GM12892 (cell line): ENCODE measurements around the gene C7orf25.

Source experiments
- DNase-seq: peaks from one replicate; pipeline ENCODE4 v3.0.0; 2011; ENCODE audit not compliant: insufficient read length
- FAIRE-seq: peaks from 2 replicates; lab custom pipeline; 2011; peaks lifted over from hg19 to GRCh38; lab: Jason Lieb, UNC
- POLR2A ChIP-seq: IDR thresholded peaks from 2 replicates; pipeline ENCODE4 v1.6.1; 2011; ENCODE audit warnings: low read depth, low read length, control low read depth
- POLR2AphosphoS5 ChIP-seq: IDR thresholded peaks from 2 replicates; pipeline ENCODE4 v1.6.1; 2011; ENCODE audit warnings: low read depth, low read length, control low read depth
- TAF1 ChIP-seq: IDR thresholded peaks from 2 replicates; pipeline ENCODE4 v1.6.1; 2011; ENCODE audit warnings: low read depth, mild to moderate bottlenecking, control low read depth, low read length, borderline replicate concordance

The C7orf25 gene

GRCh38 chr7:42925630-42926029 is 13.8 kb upstream of the C7orf25 start:
- FAIRE-seq (peak; percentile 9), DNase-seq (no peak)
- TF ChIP-seq TAF1 (no peak), POLR2AphosphoS5 (no peak)

- DNase-seq = no peak
- no peak for FAIRE-seq
- no peak for TF ChIP-seq TAF1
- TF ChIP-seq POLR2A = no peak
- TF ChIP-seq POLR2AphosphoS5 = no peak
Measured at GRCh38 chr7:42924223-42924838, 12.5 kb upstream of the C7orf25 start.

- DNase-seq = no peak
- TF ChIP-seq TAF1 = no peak
- no peak for TF ChIP-seq POLR2A
- FAIRE-seq = no peak
Measured at GRCh38 chr7:42922017-42922753, 10.3 kb upstream of the C7orf25 start.

- no peak for DNase-seq
- TF ChIP-seq POLR2AphosphoS5 (no peak; the same call in 1 of the 2 replicates), POLR2A (no peak), TAF1 (no peak)
- FAIRE-seq = no peak
Measured at GRCh38 chr7:42915356-42915755, 3.5 kb upstream of the C7orf25 start.

- FAIRE-seq = no peak
- TF ChIP-seq POLR2A (no peak), POLR2AphosphoS5 (no peak), TAF1 (no peak)
- no peak for DNase-seq
Measured at GRCh38 chr7:42914421-42915045, 2.7 kb upstream of the C7orf25 start.

GRCh38 chr7:42914009-42914408 is 2.1 kb upstream of the C7orf25 start:
- DNase-seq (no peak), FAIRE-seq (no peak)
- TF ChIP-seq POLR2AphosphoS5 (no peak), POLR2A (no peak), TAF1 (no peak)

GRCh38 chr7:42913591-42913990 is 1.7 kb upstream of the C7orf25 start:
- no peak for FAIRE-seq
- TF ChIP-seq POLR2AphosphoS5 (no peak), POLR2A (no peak)
- DNase-seq = no peak

- DNase-seq (no peak), FAIRE-seq (no peak)
- TF ChIP-seq POLR2A (no peak), TAF1 (no peak), POLR2AphosphoS5 (no peak)
Measured at GRCh38 chr7:42910306-42910705, 1.6 kb downstream of the C7orf25 start.

- TF ChIP-seq POLR2A (no peak), POLR2AphosphoS5 (no peak), TAF1 (no peak)
- FAIRE-seq (no peak), DNase-seq (no peak)
Measured at GRCh38 chr7:42907316-42907715, 4.6 kb downstream of the C7orf25 start.

GRCh38 chr7:42906181-42906580 is 5.7 kb downstream of the C7orf25 start:
- TF ChIP-seq POLR2A (no peak), TAF1 (no peak), POLR2AphosphoS5 (no peak)
- FAIRE-seq (no peak), DNase-seq (no peak)

- DNase-seq (no peak), FAIRE-seq (no peak)
- no peak for TF ChIP-seq TAF1
- TF ChIP-seq POLR2AphosphoS5 = no peak
- TF ChIP-seq POLR2A = no peak
Measured at GRCh38 chr7:42902331-42902730, 9.5 kb downstream of the C7orf25 start.

GRCh38 chr7:42900842-42901241 is 11.0 kb downstream of the C7orf25 start:
- no peak for DNase-seq
- TF ChIP-seq POLR2AphosphoS5 = no peak
- TF ChIP-seq POLR2A = no peak
- no peak for TF ChIP-seq TAF1
- no peak for FAIRE-seq
